GM12891 (cell line): ENCODE results near the gene CFAP210. TPM values are rescaled to one million over a fixed set of nuclear protein-coding genes. Genes with fewer than 3 reads are reported as not detected.

Experiments used
- DNase-seq: peaks from one replicate; pipeline ENCODE4 v3.0.0; 2011; ENCODE audit warnings: low spot score; ENCODE audit not compliant: insufficient read length
- FAIRE-seq: peaks from 2 replicates; lab custom pipeline; 2011; peaks lifted over from hg19 to GRCh38; lab: Jason Lieb, UNC
- PAX5 ChIP-seq: IDR thresholded peaks from 2 replicates; pipeline ENCODE4 v1.6.1; 2011; ENCODE audit warnings: low read length, moderate library complexity, mild to moderate bottlenecking; ENCODE audit not compliant: insufficient read depth, severe bottlenecking
- POLR2A ChIP-seq: IDR thresholded peaks from 2 replicates; pipeline ENCODE4 v1.6.1; 2011; ENCODE audit warnings: low read depth, low read length, control low read depth
- POLR2AphosphoS5 ChIP-seq: IDR thresholded peaks from 2 replicates; pipeline ENCODE4 v1.6.1; 2011; ENCODE audit warnings: low read depth, low read length, control low read depth
- POU2F2 ChIP-seq: IDR thresholded peaks from 2 replicates; pipeline ENCODE4 v1.6.1; 2011; ENCODE audit warnings: low read depth, mild to moderate bottlenecking, control low read depth, low read length, moderate library complexity
- SPI1 ChIP-seq: IDR thresholded peaks from 2 replicates; pipeline ENCODE4 v1.6.1; 2011; ENCODE audit warnings: low read depth, low read length, control low read depth
- TAF1 ChIP-seq: IDR thresholded peaks from 2 replicates; pipeline ENCODE4 v1.6.1; 2011; ENCODE audit warnings: low read depth, low read length, control low read depth
- polyA plus RNA-seq: library from polyadenylated mRNA; unstranded; fragments of >200 nt; gene quantifications from one replicate; pipeline ENCODE4 v1.2.1, GENCODE V29; 2012; ENCODE audit warnings: low read depth, missing spikeins, inconsistent platforms; ENCODE audit not compliant: missing spikeins

CFAP210 gene
- not detected for polyA plus RNA-seq

- DNase-seq (peak; percentile 87), FAIRE-seq (peak; percentile 100)
- TF ChIP-seq PAX5 (no peak), TAF1 (peak; percentile 68; the same call in 1 of the 2 replicates), POLR2A (peak; percentile 82), POU2F2 (0 out of 2 replicates have a peak, but pooled peaks have one; percentile 52), POLR2AphosphoS5 (peak; percentile 82), SPI1 (0 out of 2 replicates have a peak, but pooled peaks have one; percentile 11)
These were observed at the start of gene CFAP210, which contains the start of gene PHOSPHO2 for GRCh38 chr2:169694113-169694893. CFAP210 (minus strand) TSS chr2:169694405; CDS start chr2:169694327, 78 bp downstream. PHOSPHO2 (plus strand) TSS chr2:169694469; CDS start chr2:169700972, 6,503 bp downstream.

- TF ChIP-seq PAX5 (no peak), SPI1 (no peak), TAF1 (no peak), POU2F2 (no peak), POLR2A (no peak), POLR2AphosphoS5 (no peak)
These were observed 49.3 kb upstream of the CFAP210 start for GRCh38 chr2:169743549-169743948.

GRCh38 chr2:169739351-169739750, 45.1 kb upstream of the CFAP210 start:
- no peak for TF ChIP-seq SPI1
- no peak for TF ChIP-seq POU2F2
- no peak for TF ChIP-seq TAF1
- no peak for TF ChIP-seq PAX5
- TF ChIP-seq POLR2AphosphoS5: no peak
- no peak for TF ChIP-seq POLR2A
- FAIRE-seq (no peak), DNase-seq (no peak)

More at GRCh38 chr2:169743549-169743948, 49.3 kb upstream of the CFAP210 start:
- DNase-seq (no peak), FAIRE-seq (no peak)

- DNase-seq (no peak), FAIRE-seq (no peak)
- TF ChIP-seq PAX5 (no peak), TAF1 (no peak), POLR2A (no peak), SPI1 (no peak), POLR2AphosphoS5 (no peak), POU2F2 (no peak)
These were observed 44.5 kb upstream of the CFAP210 start for GRCh38 chr2:169738566-169739229.

- DNase-seq (no peak), FAIRE-seq (no peak)
- TF ChIP-seq TAF1 (no peak), PAX5 (no peak), POU2F2 (no peak), SPI1 (no peak), POLR2A (no peak), POLR2AphosphoS5 (no peak)
These were observed 42.7 kb upstream of the CFAP210 start for GRCh38 chr2:169736902-169737301.

GRCh38 chr2:169735623-169736022, 41.4 kb upstream of the CFAP210 start:
- TF ChIP-seq TAF1 (no peak), POLR2AphosphoS5 (no peak), SPI1 (no peak), POU2F2 (no peak), PAX5 (no peak), POLR2A (no peak)
- FAIRE-seq (no peak), DNase-seq (no peak)

- TF ChIP-seq POLR2AphosphoS5: no peak
- TF ChIP-seq SPI1: no peak
- no peak for TF ChIP-seq TAF1
- TF ChIP-seq POU2F2: no peak
- no peak for TF ChIP-seq POLR2A
- no peak for TF ChIP-seq PAX5
- DNase-seq: peak; percentile 33
- peak; percentile 78 for FAIRE-seq
These were observed 40.1 kb upstream of the CFAP210 start for GRCh38 chr2:169734169-169734847.

GRCh38 chr2:169732583-169733358, 38.6 kb upstream of the CFAP210 start:
- DNase-seq (no peak), FAIRE-seq (peak; percentile 35)
- no peak for TF ChIP-seq PAX5

- DNase-seq (no peak), FAIRE-seq (no peak)
- TF ChIP-seq POLR2AphosphoS5 (no peak), TAF1 (no peak), PAX5 (no peak), POLR2A (no peak), SPI1 (no peak), POU2F2 (no peak)
These were observed 37.9 kb upstream of the CFAP210 start for GRCh38 chr2:169732075-169732474.

- DNase-seq (no peak), FAIRE-seq (no peak)
- TF ChIP-seq POLR2AphosphoS5 (no peak), POLR2A (no peak), POU2F2 (no peak), TAF1 (no peak), SPI1 (no peak), PAX5 (no peak)
These were observed 35.0 kb upstream of the CFAP210 start for GRCh38 chr2:169729274-169729605.
